Lower leg skin (tissue), 3 donors: ENCODE measurements around the gene HOXD11.

ENCODE experiments used
- CTCF ChIP-seq, 3 donors: fragments of 450-650 bp; IDR thresholded peaks; one replicate each; pipeline ENCODE4 v1.5.1; 2016; ENCODE audit warnings: antibody characterized with exemption in 3 of 3, mild to moderate bottlenecking in 3 of 3, moderate library complexity in 2 of 3
- POLR2A ChIP-seq, 2 donors: fragments of 450-650 bp; IDR thresholded peaks; one replicate each; pipeline ENCODE4 v1.6.1; 2016 to 2017; ENCODE audit warnings: antibody characterized with exemption in 2 of 2, mild to moderate bottlenecking in 1 of 2, moderate library complexity in 1 of 2

DNA sequence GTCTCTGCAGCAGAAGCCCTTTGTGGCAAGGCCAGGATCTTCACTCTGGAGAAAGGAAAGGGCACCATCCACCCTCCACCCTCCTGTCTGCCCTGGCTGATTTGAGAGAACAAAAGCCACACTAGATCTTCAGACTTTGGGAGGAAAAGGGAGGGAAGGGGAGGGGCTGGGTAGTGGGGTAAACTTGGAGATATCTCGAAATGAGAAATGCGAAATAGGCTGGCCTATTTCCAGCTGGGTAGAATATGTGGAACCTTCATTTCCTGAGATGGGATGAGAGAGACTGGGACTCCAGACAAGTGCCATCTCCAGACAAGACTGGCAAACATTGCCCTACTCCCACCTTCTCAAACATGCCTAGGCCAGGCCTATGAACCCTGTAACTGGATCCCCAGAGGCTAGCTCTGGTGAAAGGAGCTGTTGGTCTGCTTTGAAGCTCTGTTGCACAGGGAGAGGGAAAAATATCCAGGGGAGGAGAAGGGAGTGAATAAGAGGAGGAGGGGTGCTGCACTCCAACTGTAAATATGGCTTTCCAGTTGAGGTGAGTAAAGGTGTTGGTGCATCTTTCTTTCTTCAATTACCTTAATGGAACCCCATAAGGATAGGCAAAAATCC is 5.8 kb upstream of the HOXD11 start:
- no peak for TF ChIP-seq POLR2A (IDR thresholded peaks at IDR 0.05)
- TF ChIP-seq CTCF (IDR thresholded peaks at IDR 0.05): no peak
